NCI-H524 (cell line): ENCODE results near the gene SLC25A19.
A peak's percentile ranks its signal among the peaks of the same experiment; 100 is the strongest.
"Not testable (repeated sequence)": the region's sequence is repeated elsewhere in the genome, so short reads cannot be mapped to it uniquely, and the experiment has no call there.

Source experiments
- DNase-seq, 2 experiments: peaks; one replicate each; lab custom pipeline; 2025; lab: John Stamatoyannopoulos, UW

Gene SLC25A19

GRCh38 chr17:75301502-75302206 lies 12.4 kb upstream of the SLC25A19 start:
- no peak for DNase-seq

GRCh38 chr17:75301049-75301448 lies 11.8 kb upstream of the SLC25A19 start:
- DNase-seq = no peak

- DNase-seq = no peak
Observed at GRCh38 chr17:75300280-75300679, 11.0 kb upstream of the SLC25A19 start.

- no peak for DNase-seq
Observed at GRCh38 chr17:75295201-75296158, 6.2 kb upstream of the SLC25A19 start.

- not testable (repeated sequence) for DNase-seq
Observed at GRCh38 chr17:75292810-75293448, 3.7 kb upstream of the SLC25A19 start.

- DNase-seq = peak; percentile 64 to 74
Observed at GRCh38 chr17:75289832-75290337, 652 bp upstream of the SLC25A19 start.

GRCh38 chr17:75288770-75289114 lies 491 bp downstream of the SLC25A19 start:
- peak; percentile 92 for DNase-seq

- no peak for DNase-seq
Observed at GRCh38 chr17:75288359-75288758, 874 bp downstream of the SLC25A19 start.

GRCh38 chr17:75287221-75287620 lies 2.0 kb downstream of the SLC25A19 start:
- no peak for DNase-seq

- no peak for DNase-seq
Observed at GRCh38 chr17:75285123-75285522, 4.1 kb downstream of the SLC25A19 start.

- not testable (repeated sequence) for DNase-seq
Observed at GRCh38 chr17:75280189-75280588, 9.0 kb downstream of the SLC25A19 start.

- no peak for DNase-seq
Observed at GRCh38 chr17:75277664-75278071, 11.6 kb downstream of the SLC25A19 start.

GRCh38 chr17:75273977-75274708 lies 15.1 kb downstream of the SLC25A19 start:
- DNase-seq = no peak

GRCh38 chr17:75272848-75273184 lies 16.4 kb downstream of the SLC25A19 start:
- no peak for DNase-seq

GRCh38 chr17:75271955-75272847 lies 17.0 kb downstream of the SLC25A19 start:
- peak; percentile 68 to 88 for DNase-seq

- DNase-seq = peak; percentile 71 to 92
Observed at GRCh38 chr17:75271233-75271954, 17.8 kb downstream of the SLC25A19 start.

GRCh38 chr17:75270966-75271232 lies 18.3 kb downstream of the SLC25A19 start, which contains the start of gene MIF4GD:
MIF4GD (minus strand) TSS chr17:75271231; CDS start chr17:75270195, 1,036 bp downstream.
- DNase-seq = no peak

GRCh38 chr17:75270218-75270965 lies 18.8 kb downstream of the SLC25A19 start:
- DNase-seq = peak; percentile 91 to 96

- no peak for DNase-seq
Observed at GRCh38 chr17:75269844-75270217, 19.4 kb downstream of the SLC25A19 start.
